ENCODE results near the gene EEF1AKMT2.
"Not testable (repeated sequence)": the region's sequence is repeated elsewhere in the genome, so short reads cannot be mapped to it uniquely, and the experiment has no call there.

EEF1AKMT2 gene

DNA sequence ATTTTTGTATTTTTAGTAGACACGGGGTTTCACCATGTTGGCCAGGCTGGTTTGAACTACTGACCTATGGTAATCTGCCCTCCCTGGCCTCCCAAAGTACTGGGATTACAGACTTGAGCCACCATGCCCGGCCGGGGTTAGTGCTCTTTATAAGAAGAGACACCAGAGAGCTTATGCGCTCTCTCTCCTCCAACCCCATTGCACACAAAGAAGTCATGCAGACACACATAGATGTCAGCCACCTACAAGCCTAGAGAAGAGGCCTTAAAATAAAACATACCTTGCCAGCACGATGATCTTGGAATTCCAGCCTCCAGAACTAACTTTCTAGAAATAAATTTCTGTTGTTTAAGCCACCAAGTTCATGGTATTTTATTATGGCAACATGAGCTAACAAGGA is 37.5 kb downstream of the EEF1AKMT2 start:
- DNase-seq: no peak

DNA sequence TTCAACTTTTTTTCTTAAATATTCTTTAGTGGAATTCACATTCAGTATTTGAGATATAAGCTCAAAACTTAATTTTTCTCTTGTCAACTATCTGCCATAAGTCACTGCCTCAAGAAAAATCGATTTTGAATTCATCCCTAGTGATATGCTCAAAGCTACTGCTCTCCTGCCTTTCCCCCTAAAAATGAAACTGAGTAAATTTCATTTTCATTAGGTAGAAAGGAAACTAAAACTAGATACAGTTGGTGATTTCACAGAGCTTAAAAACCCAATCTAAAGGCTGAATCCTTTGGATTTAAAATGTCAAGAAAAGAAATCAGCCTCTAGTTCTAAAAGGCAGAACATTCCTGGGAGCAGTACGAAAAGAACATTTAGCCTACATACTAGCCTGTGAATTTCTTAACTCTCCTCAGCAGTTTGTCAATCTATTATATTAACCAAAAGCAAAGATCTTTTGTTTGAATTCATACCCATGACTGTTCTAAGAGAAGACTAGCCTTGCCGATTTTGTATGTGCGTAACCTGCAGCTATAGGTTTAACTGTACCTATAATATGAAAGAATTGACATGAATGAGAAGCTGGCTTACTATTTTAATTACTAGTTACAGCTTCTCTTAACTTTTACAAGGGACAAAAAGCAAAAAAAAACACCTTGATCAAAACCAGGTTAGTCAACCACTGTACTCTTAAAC is 42.6 kb downstream of the EEF1AKMT2 start:
- DNase-seq: no peak

DNA sequence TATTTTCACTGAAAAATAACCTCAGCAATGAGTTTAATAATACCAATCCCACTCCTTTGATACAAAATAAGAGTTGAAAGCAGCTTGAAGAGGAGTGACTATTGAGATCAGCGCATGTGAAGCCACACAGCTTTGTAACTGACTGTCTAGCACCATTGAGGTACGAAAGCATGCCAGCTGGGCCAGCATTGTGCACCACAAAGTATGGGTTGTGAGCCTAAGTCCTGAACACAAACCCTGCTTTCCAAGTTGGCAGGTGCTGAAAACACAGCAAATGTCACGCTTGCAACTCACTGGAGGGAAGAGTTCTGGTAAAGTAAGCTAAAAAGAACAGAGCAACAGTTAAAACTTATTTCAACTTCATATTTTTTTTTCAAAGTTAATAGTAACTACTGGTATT is 43.5 kb downstream of the EEF1AKMT2 start:
- DNase-seq: no peak

DNA sequence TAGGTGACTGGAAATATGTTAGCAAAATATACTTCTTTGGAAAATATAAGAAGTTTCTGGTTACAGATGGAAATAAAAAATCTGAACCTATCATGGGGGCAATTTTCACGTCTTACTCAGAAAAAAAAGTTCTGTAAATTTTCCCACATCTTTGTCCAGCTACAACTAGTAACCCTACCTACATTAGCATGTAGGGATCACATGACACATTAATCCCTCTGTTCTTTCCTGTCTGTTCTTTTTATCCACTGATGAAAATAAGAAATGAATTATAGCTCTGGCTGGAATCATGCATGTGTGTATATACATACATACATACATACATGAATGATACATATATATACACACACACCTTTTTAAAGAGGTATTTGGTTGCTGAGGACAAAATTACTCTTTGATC is 43.9 kb downstream of the EEF1AKMT2 start:
- DNase-seq: no peak

DNA sequence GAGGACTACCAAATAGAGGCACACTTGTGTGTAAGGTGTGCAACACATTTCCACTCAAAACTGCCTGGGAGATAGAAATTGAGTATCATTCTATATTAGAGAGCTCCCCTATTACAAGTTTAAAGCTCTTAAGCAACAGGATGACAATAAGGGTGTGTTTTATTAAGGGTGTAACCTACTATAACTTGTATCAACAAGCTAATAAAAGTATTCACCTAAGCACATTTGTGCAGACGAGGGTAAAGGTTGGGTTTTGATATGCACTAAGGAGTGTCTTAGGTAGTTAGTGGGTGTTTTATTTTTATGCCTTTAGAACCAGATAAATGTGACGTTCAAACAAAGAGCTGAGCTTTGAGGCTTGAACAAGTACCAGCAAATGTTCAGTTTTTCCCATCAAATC is 44.7 kb downstream of the EEF1AKMT2 start:
- no peak for DNase-seq

DNA sequence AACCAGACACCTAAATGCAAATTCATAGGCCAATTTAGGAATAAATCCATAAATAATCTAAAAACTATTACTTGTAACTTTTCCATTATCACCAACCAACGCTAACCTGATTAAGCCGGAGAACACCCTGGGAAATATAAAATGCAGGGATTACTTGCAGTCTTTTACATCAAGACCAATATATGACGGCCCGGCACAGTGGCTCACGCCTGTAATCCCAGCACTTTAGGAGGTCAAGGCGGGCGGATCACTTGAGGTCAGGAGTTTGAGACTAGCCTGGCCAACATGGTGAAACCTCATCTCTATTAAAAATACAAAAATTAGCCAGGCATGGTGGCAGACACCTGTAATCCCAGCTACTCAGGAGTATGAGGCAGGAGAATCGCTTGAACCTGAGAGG is 45.2 kb downstream of the EEF1AKMT2 start:
- DNase-seq: not testable (repeated sequence)

DNA sequence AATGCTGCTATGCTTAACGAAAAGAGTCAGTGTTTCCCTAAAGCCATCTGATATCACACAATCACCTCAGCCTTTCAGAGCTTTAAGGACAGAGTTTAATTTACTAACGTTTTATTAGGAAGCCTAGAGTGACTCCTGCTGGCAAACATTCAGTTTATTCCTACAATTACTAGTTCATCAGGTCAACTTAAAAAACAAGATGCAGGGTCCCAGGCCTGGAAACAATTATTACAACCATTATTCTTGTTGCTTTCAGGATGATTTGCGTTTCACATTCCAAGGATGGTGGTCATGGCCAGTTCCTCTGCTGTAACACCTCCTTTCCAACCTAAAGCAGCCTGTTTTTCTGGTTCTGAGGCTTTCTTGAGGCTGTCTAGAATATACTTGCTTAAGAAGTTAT is 46.0 kb downstream of the EEF1AKMT2 start:
- no peak for DNase-seq

DNA sequence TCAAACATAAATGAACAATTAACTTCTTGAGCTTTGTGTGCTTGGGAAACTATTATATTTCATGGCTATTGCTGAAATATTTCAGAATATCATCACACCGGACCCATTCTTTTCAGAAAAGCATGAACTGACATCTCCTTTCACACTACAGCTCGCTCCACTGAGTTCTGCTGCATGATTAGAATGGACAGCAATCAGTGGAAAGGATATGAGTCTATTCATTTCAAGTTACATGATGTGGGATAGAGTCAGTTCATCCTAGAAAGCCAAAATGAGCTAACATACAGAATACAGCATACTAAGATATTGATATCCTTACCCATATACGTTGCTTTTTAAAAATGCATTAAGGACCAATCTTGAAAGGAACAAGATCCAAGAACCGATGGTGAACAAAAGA is 46.4 kb downstream of the EEF1AKMT2 start:
- DNase-seq: no peak

DNA sequence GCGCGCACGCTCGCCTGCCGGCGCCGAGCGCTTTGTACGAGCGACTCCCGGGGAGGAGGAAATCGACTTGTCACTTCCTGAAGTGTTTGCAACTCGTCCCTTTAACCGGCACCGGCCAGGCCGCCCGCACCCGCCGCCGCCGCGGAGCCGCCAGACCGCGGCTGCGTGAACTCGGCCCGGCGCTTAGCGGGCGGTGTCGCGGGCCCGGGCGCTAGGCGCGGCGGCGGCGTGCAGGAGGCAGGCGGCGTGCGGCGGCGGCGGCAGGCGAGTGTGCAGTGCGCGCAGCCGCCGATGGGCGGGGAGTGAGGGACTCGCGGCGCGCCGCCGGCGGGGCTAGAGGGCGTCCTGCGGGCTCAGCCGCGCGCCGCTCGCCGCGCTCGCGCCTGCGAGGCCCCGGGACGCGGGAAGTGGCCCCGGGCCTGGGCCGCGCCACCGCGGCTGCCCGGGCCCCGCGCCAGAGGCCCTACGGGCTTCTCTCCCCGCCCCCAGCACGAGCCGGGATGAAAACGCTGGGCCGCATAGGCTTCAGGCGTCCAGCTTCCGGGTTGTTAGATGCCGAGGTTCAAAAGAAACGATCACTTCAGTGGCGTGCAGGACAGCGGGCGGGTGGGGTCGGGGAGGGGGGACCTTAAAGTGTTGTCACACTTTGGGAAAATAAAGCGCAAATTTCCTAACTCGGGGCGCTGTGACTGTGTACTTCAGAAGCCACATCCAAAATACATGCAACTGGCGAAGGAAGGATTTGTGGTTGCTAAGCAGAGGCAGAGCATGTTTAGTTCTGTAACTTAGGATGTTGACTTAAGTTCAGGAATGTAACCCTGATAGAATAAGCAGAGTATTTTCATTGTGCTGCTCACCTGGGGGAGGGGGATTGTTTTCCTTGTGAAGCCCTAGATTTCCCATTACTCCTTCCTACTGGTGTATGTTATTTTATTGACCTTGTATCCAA is 47.3 kb downstream of the EEF1AKMT2 start, which contains the start of gene FAM53B:
Gene FAM53B (minus strand): TSS at position 277 of the 949 bp plus-strand sequence. CDS start 37,665 bp downstream, outside the sequence.
- peak; percentile 32 for DNase-seq

DNA sequence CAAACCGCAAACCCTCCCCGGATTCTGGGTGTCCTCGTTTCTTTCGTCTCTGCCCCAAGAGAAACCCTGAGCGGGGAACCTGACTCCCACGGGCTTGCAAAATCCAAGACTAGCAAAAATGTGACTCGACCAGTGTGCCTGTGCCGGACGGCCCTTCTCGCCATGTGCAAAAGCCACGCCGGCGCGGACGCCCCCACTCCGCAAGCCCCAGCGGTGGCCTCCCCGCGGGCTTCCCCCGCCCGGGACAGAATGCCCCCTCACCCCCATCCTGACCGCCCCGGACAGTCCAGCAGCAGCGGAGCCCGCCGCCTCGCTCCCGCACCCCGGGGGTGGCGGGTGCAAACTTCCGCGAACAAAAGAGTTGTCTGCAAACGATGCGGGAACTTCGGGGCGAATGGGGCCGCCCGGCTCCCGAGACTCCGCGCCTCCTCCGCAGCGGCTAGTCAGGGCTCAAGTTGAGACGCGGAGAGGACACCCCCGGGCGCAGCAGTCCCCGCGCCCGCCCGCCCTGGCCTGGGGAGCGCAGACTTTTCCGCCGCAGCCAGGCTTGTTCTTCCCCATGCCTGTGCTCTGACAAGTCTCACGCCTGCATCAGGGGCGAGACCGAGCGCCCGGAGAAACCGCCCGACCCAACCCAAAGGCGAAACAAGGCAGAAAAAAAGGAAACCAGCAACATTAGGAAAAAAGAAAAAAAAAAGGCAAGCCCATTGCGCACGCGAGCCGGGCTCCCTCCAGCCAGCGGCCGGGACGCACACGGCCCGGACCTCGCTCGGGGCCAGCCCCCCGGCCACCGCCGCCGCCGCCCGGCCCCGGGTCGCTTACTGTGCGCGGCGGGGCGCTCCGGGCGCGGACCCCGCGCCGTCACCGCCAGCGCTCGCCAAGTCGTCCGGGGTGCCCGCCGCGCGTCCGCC is 48.2 kb downstream of the EEF1AKMT2 start:
- DNase-seq: no peak

DNA sequence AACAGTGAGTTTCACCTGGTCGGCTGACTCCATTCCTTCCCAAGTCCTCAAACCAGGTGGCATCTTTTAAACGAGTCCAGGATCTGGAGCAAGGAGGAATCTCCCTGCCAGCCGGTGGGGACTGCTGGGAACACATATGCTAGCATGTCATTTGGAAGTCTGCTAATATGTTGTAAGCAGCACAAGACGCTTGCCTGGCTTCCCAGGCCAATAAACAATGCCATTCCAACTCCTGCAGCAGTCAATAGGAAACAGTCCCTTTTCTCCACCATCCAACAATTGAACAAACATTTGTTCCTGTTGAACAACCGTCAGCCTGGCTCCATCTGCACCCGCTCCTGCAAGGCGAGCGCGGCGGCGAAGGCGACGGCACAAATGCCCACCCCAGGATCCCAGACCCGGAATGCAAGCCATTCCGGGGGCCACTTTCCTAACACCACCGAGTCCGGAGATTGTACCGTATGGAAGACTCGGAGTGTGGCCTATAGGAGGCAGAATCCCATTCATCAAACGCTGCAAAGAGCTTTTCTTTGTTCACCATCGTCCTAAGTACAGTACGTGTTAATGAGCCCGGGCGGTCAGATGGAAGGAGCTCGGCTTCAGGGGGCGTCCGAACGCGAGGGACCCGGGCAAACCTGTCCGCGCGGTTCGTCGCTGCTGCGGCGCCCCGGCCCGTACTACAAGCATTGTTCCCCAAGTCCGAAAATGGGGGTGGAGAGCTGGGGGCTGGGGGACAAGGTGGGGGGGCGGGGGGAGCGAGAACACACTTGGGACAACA is 49.1 kb downstream of the EEF1AKMT2 start:
- no peak for DNase-seq

DNA sequence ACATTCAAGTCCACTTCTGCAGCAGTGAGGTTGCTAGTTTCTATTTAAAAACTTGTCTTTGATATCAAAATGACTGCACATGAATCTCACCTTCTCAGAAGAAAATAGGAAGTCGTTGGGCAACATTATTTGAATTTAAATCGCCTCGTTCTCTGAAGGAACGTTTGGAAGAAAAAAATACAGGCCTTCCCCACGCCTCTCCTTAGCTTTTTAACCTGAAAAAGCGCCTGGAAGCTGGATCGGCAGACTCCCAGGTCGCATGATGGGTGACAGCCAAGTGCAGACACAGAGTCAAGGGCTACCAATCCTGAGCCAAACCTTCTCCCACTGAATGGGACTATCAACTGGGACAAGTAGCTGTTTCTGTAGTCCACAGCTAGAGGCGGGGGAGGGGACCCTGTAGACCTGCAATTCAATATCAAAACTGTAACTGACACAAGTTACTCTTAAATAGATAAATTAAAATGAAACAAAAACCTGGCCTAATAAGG is 49.7 kb downstream of the EEF1AKMT2 start:
- DNase-seq: no peak

DNA sequence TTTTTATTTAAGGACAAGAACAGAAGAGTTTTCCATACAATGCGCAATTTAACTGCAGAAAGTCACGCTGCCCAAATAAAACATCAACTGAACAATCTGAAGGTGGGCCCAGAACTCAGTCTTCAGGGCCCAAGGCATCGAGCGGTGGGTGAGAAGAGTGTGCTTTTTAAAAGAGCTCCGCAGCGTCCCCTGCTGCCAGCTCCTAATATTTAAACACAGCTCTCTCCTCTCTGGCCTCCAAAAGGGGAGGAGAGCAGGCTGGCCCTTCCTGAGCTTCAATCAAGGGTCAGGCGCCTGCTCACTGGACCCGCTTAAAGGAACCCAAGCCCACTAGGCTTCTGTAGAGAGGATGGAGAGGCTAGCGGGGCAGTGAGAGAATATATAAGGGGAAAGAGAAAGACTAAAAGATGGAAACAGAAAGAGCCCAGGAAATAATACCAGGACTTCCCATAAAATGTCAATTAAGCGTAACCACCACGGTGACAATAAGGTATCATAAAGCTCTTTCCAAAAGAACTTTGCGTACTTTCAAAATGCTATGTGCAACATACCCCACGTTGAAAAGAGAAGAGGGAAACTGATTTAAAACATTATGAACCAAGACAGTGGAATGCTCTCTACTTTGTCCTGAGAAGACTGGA is 50.3 kb downstream of the EEF1AKMT2 start:
- no peak for DNase-seq

DNA sequence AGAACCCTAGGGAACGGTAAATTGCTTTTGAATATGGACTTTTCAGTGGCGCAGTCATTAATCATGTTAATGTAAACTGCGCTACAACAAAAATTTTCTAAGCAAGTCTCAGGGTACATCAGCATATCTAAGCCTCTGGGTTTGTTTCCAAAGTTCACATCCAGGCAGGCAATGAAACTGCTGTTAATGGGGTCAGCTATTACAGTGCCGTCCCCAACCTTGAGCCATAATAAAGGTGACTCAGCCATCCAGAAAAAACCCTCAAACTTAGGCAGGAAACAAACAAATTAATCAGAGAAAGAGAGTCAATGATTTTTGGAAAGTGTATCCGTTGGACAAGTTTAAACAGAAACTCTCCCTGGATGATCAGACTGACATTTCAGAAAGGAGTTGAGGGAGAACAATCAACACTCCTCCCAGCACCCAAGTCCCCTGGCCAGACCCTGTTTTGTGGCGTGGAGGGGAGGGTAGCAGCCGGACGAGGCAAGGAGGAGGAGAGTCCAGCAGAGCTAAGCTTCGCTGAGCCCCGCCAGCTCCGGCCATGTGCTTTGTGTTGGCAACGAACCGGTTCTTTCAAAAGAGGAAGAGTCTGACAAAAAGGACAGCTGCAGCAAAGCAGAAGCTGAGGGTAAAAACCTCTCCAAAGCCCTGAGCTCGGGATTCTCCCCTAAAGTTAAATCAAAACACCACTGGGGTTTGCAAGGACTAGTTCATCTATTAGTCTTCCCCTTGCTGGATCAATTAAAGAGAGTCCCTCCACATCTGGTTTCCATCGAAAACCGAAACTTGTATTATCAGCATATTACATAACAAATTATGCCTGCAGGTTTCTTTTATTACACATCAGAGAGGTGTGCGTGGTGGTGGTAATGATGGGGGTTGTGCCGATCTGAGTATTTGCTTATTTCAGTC is 51.1 kb downstream of the EEF1AKMT2 start:
- DNase-seq: no peak

DNA sequence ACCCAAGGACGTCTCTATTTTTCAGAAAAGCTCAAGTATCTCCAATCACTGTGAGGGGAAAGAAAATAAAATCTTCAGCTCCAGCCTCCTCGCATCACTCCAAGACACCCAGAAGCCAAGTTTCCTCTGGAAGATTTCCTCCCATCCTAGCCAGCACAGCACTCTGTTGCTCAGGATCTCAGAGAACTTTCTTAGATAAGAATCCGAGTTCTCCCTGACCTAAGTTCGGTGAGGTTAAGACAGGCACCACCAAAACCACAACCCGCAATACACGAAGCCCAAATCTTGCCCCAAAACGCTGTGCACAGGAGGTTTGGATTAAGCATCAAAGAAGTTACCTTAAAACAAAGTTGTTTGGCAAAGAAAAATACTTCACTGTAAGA is 51.7 kb downstream of the EEF1AKMT2 start:
- no peak for DNase-seq

DNA sequence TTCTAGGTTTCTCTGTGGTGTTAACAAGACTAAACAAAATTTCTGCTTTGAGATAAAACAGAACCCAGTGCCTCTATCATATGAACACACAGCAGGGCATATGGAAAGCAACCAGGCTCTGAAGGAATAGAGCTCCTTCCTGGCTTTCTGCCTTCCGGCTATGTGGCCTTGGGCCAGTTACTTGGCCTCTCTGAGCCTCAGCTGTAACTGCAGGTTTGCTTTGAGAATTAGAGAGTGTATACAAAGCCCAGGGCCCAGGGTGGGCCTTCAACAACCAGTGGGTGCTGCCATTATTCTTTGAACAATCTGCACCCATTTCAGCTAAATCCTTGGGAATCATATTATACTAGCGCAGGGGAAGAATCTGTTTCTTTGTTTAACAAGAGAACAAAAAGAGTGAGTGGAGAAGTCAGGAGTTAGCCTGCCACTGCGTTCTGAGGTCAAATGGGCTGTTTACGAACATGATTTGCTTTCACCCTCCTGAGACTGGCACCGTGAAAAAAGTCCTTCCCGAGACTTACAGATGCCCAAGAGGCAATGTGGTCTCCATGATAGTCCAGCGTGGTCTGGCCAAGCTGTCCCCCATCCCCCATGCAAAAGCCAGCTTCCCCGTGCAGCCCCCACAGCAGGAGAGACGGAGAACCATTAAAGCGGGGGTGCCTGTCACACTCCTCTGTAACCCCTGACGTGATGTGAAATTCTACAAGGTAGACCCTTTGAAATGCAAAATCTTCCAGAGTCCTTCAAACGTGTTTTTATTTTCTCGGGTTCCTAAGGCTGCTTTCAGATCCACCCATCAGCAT is 52.4 kb downstream of the EEF1AKMT2 start:
- DNase-seq: no peak

DNA sequence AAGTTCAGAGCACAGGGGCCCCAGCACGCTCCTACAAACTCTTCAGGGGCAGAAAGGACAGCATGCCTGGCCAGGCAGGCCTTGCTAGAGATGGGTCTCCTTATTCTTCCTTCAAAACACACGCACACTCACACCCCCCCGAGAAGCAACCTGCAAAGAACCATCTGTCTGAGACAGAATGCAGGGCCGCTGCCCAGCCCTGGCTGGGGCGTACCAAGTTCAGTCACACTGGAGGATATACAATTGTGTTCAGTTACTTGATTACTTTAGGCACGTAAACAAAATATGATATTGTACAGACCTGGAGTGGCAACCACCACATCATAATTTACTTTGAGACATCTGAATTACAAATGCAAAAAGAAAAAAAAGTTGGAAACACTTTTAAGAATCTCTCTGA is 53.2 kb downstream of the EEF1AKMT2 start:
- no peak for DNase-seq

DNA sequence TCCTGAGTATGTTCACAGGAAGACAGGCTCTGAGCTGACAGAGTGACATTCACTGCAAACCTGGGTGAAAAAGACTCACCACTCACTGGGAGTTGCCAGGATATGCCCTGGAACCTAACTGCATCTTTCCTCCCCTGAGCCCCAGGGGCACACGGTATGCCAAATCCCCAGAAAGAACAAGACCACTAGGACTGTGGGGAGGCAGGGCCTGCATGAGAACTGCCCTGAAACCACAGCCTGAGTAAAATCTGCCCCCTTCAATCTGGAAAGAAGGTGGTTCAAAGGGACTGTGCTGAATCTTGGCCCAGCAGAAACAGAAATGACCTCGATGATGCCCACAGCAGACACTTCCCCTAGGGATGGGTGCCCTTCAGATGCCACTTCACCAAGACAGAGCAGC is 54.0 kb downstream of the EEF1AKMT2 start:
- DNase-seq: no peak

DNA sequence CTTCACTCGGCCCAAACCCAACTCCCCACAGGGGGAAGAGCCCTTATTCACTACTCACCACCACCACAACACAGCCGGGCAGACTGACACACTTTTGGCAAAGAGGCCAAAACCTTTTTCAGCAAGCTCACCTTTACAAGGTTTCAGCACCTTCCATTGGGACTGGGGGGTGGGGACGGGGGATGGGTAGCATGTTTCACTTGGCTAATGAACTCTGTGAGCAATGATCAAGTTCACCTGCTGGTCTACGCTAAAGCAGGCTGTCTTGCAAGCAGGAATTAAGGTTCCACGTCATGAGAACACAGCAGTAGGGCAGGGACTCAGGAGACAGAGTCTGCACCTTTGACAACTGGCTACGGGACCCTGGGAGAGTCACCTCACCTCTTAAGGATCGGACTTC is 54.5 kb downstream of the EEF1AKMT2 start:
- DNase-seq: no peak

All from NCI-H2107 (cell line).